Tibial artery (tissue), 4 donors: Measurements from ENCODE around the gene RIT2.

Experiments used
- DNase-seq, 2 donors: peaks; one replicate each; pipeline ENCODE4 v3.0.0-alpha.2; 2019
- H3K27ac ChIP-seq, 2 donors: fragments of 200-600 bp; sonication (generic) in 1 of 2; 1 replicate in 1 of 2; 2 replicates in 1 of 2; pipeline ENCODE4 v1.5.1; 2018 to 2019; ENCODE audit warnings: mild to moderate bottlenecking in 1 of 2
- H3K27me3 ChIP-seq, 2 donors: fragments of 200-600 bp; sonication (generic) in 1 of 2; one replicate each; pipeline versions ENCODE4 v1.5.1 to v1.6.0; 2016 to 2019
- H3K36me3 ChIP-seq, 3 donors: fragments of 200-600 bp; sonication (generic) in 2 of 3; one replicate each; pipeline ENCODE4 v1.5.1; 2016 to 2019; ENCODE audit warnings: mild to moderate bottlenecking in 2 of 3
- H3K4me1 ChIP-seq, 4 donors: fragments of 200-600 bp; sonication (generic) in 2 of 4; 1 replicate in 3 of 4; 2 replicates in 1 of 4; pipeline ENCODE4 v1.5.1; 2016 to 2019
- H3K4me3 ChIP-seq, 2 donors: fragments of 200-600 bp; sonication (generic) in 1 of 2; 1 replicate in 1 of 2; 2 replicates in 1 of 2; pipeline ENCODE4 v1.5.1; 2018 to 2019; ENCODE audit warnings: mild to moderate bottlenecking in 2 of 2
- H3K9me3 ChIP-seq, 3 donors: fragments of 200-600 bp; sonication (generic) in 1 of 3; one replicate each; pipeline ENCODE4 v1.5.1; 2016 to 2019
- intact Hi-C: fragments of 100-400 bp; cut with DNase I; formaldehyde crosslinking; loops from one replicate; pipeline ENCODE4 v1.15.0; 2023; ENCODE audit warnings: low total_unique reads
- TF ChIP-seq, protein P1 (sequence below), 2 experiments: fragments of 200-600 bp in 1 of 2; fragments of 450-650 bp in 1 of 2; IDR thresholded peaks; one replicate each; pipeline ENCODE4 v1.5.1; 2017 to 2019; ENCODE audit warnings: antibody characterized with exemption in 2 of 2, mild to moderate bottlenecking in 1 of 2, moderate library complexity in 1 of 2

Gene RIT2

DNA sequence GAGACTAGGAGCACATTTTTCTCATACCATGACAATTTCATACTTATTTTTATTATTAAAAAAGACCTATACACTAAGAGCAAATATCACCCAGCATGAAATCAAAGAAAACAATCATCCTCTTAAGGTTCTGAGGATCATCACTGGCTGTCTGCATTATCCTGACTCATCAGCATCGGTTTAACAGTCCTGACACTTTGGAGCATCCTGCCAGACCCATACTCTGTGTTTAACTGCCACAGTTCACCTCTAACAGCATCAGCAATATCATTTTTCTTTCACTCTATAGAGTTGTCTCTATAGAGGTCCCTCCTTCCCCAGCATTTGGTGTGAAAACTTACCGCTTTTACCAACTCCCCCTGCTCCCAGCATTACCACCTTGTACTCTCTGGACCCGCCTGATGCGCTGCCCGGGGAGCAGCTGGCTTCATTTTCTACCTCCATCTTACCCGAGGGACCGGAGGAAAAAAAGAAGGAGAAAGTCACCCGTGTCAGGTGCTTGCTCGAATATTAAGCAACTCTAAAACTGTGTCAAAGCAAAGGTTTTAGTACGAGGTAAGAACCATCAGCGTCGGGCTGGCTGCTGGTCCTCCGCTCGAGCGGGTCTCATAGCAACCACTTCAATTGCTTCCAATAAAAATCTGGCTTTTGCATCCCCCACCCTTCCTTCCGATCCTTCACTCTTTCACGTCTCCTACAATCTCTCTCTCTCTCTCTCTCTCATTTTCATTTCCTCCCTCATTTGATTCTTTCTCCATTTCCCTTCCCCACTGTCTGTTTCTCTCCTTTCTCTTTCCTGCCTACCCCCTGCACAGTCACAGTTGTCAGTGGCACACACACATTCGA lies at the start of gene RIT2:
Gene RIT2 (minus strand): TSS at position 610 of the 846 bp plus-strand sequence.
- Histone ChIP-seq H3K27me3 (no peaks in the 10 kb centered on the region), H3K9me3 (no peaks in the 10 kb centered on the region), H3K36me3 (no peaks in the 10 kb centered on the region), H3K27ac (no peak within 1 kb of the TSS), H3K4me3 (no peak within 1 kb of the TSS), H3K4me1 (no peaks in the 10 kb centered on the region)
- intact Hi-C loops = no loop called here
- TF ChIP-seq, protein P1, sequence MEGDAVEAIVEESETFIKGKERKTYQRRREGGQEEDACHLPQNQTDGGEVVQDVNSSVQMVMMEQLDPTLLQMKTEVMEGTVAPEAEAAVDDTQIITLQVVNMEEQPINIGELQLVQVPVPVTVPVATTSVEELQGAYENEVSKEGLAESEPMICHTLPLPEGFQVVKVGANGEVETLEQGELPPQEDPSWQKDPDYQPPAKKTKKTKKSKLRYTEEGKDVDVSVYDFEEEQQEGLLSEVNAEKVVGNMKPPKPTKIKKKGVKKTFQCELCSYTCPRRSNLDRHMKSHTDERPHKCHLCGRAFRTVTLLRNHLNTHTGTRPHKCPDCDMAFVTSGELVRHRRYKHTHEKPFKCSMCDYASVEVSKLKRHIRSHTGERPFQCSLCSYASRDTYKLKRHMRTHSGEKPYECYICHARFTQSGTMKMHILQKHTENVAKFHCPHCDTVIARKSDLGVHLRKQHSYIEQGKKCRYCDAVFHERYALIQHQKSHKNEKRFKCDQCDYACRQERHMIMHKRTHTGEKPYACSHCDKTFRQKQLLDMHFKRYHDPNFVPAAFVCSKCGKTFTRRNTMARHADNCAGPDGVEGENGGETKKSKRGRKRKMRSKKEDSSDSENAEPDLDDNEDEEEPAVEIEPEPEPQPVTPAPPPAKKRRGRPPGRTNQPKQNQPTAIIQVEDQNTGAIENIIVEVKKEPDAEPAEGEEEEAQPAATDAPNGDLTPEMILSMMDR (IDR thresholded peaks at IDR 0.05) = no peak
- DNase-seq = no peak

DNA sequence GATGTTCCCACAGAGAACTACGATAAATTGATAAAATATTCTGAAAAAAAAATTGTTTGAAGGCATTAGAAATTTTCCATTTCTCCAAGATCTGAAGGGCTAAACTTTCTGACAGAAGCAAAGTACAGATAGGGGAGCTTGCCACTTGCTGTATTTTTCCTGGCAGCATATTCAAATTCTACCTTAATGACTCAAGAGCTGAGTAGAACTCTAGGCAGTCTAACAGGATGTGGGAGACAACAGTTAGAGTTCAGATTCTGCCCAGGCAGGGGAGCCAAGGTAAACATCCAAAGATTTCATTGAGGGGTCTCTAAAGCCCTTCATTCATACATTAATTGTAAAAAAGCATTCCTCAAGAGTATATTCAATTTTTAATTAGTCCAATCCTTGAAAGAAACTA lies 46.0 kb upstream of the RIT2 start:
- no peak overlapping the region for H3K27ac ChIP-seq

DNA sequence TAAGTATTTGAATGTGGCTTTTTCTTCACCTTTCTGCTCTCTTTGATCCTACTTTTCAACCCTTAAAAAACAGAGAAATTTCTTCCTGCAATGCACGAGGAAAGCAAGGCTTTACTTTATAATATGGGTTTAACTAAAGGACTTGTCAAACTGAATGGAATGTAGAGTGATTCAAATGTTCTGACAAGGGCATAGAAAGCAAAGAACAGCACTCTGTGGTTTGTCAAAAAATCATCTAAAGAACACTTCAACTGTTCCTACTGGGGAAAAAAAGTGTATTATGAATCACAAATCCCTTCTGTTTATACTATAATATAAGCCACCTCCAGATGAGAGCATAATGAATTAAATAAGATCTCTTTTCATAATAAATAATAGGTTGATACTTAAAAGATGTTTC lies 45.0 kb upstream of the RIT2 start:
- H3K27ac ChIP-seq = no peak overlapping the region
- intact Hi-C loops = no loop called here

More for the DNA sequence above, 46.0 kb upstream of the RIT2 start:
- H3K4me1 ChIP-seq = peaks cover 0 to 25% (median 3%) of the 10 kb centered on the region in 4 donors
- H3K36me3 ChIP-seq = no peaks in the 10 kb centered on the region
- intact Hi-C loops = no loop called here
- peaks cover 0 to 2% (median 0%) of the 10 kb centered on the region in 3 donors for H3K9me3 ChIP-seq
- DNase-seq = no peak
- TF ChIP-seq, protein P1 (IDR thresholded peaks at IDR 0.05) = no peak
- H3K27me3 ChIP-seq = no peaks in the 10 kb centered on the region
- H3K4me3 ChIP-seq = no peak overlapping the region

DNA sequence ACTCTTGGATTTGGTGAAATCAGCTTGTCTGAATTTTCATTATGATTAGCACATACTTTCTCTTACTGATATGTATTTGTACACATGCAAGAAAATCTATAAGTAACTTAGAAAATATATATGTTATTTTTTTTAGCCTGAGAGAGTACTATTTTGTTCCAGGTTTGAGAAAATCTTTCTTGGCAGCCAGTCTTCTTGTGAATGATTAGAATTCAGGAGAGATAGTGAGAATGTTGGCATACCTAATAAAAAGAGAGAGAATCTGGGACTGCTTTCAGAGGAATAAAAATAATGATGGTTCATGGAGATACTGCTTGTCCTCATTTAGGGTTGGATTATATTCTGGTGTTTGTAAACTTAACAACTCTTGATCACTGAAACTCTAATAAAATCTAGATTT lies 44.4 kb upstream of the RIT2 start:
- Histone ChIP-seq H3K9me3 (no peaks in the 10 kb centered on the region), H3K27me3 (no peaks in the 10 kb centered on the region), H3K4me1 (peaks cover 0 to 25% (median 3%) of the 10 kb centered on the region in 4 donors), H3K27ac (no peak overlapping the region), H3K4me3 (no peak overlapping the region), H3K36me3 (no peaks in the 10 kb centered on the region)
- no peak for DNase-seq
- TF ChIP-seq, protein P1 (IDR thresholded peaks at IDR 0.05) = no peak
- intact Hi-C loops = no loop called here

More for the DNA sequence above, 45.0 kb upstream of the RIT2 start:
- no peak for DNase-seq
- Histone ChIP-seq H3K4me3 (no peak overlapping the region), H3K27me3 (no peaks in the 10 kb centered on the region), H3K36me3 (no peaks in the 10 kb centered on the region), H3K4me1 (peaks cover 0 to 25% (median 3%) of the 10 kb centered on the region in 4 donors), H3K9me3 (no peaks in the 10 kb centered on the region)
- TF ChIP-seq, protein P1 (IDR thresholded peaks at IDR 0.05) = no peak

DNA sequence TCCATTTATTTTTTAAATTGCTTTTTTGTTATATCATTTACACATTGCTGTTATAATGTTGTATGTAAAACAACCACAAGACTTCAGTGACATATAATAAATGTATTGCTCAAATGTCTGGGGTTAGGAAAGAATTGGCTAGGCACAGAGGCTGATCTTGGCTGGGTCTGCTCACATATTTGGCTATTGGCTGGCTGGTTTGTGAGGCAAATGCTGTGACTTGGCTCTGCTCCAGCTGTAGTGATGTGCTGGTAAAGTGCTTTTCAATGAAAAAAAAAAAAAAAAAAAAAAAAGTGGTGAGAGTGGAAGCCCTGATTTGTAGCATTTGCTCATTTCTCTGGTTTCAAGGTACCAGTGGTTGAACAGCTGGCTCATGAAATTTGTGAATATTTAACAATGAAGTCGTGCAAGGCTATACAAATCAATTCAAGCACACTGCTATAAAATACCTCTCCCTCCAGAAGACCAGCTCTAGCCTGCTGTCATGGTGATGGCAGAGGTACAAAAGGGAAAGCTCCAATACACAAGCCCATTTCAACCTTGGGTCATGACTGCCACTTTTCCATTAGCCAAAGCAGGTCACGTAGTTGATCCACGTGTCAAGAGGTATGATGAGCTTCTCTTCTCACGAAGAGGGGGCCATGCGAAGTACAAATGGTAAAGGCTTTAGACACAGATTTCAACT lies 43.7 kb upstream of the RIT2 start:
- H3K4me1 ChIP-seq = peaks cover 0 to 25% (median 3%) of the 10 kb centered on the region in 4 donors
- intact Hi-C loops = no loop called here
- H3K27ac ChIP-seq = no peak overlapping the region
- no peaks in the 10 kb centered on the region for H3K27me3 ChIP-seq
- TF ChIP-seq, protein P1 (IDR thresholded peaks at IDR 0.05) = no peak
- no peaks in the 10 kb centered on the region for H3K36me3 ChIP-seq
- no peaks in the 10 kb centered on the region for H3K9me3 ChIP-seq
- DNase-seq = no peak
- H3K4me3 ChIP-seq = no peak overlapping the region
